GM18861 (cell line): ENCODE measurements around the gene ABCB11.
"Not testable (repeated sequence)": the region's sequence is repeated elsewhere in the genome, so short reads cannot be mapped to it uniquely, and the experiment has no call there.

Source experiments
- ATAC-seq: cut with Tn5 transposase; IDR thresholded peaks from one replicate; pipeline ENCODE4 v1.9.1; 2021; ENCODE audit not compliant: unreplicated experiment

The ABCB11 gene

GRCh38 chr2:169046440-169047151, 15.5 kb upstream of the ABCB11 start:
- ATAC-seq = no peak

GRCh38 chr2:169042856-169043255, 11.7 kb upstream of the ABCB11 start:
- no peak for ATAC-seq

DNA sequence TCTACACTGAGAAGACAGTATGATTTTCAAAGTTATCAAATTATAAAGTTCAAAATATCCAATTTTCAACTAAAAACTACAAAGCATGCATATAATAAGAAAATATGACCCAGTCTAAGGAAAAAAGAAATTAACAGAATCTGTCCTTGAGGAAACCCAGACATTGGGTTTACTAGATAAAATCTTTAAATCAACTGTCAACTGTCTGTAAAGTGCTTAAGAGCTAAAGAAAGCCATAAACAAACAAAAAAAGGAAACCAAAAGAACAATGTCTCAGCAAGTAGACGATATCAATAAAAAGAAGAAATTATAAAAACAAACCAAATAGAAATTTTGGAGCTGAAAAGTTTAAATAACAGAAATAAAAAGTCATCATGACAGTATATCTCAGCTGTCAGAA, 10.5 kb upstream of the ABCB11 start:
- ATAC-seq = no peak

GRCh38 chr2:169039702-169040101, 8.6 kb upstream of the ABCB11 start:
- peak; percentile 26 for ATAC-seq

GRCh38 chr2:169038338-169038757, 7.2 kb upstream of the ABCB11 start:
- peak; percentile 62 for ATAC-seq

GRCh38 chr2:169036736-169037440, 5.8 kb upstream of the ABCB11 start:
- peak; percentile 71 for ATAC-seq

GRCh38 chr2:169035887-169036286, 4.8 kb upstream of the ABCB11 start:
- no peak for ATAC-seq

DNA sequence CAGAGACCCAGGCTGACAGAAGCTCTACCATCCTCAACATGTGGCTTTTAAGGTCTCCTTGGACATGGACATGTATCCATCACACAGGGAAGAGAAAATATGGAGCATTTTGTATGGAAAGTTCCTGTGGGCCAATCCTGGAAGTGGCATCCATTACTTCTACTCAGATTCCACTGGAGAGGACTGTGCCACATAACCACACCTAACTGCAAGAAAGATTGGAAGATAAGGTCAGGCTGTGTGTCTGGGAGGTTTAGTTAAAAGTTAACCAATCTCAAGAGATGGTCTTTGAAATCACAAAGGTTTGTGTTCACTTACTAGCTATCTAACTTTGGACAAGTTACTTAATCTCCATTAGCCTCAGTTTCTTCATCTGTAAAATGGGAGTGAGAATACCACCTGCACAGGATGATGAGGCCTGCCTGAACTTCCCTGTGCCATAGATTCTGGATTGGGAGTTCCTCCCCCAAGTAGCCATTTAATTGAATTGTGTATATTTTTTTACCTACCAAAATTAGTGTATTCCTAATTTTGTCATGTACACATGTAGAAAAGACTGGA, 3.9 kb upstream of the ABCB11 start:
- ATAC-seq = no peak

DNA sequence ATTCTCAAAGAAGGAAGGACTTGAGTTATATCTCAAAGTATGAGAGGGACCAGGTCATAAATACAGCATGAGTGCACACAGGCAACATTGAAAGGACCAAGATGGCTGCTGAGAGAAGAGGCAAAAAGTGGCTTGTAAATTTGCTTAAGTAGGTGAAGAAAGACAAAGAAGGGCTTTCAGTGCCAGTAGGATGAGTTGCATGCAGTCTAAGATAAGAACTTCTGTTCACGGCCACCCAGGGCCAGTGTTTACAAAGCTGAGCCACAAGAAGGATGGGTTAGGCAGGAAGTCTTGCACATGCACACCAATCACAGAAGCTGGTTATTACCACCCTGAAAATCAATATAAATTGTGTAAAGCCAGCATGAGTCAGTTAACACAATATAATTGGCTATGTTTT, 3.1 kb upstream of the ABCB11 start:
- no peak for ATAC-seq

- no peak for ATAC-seq
Measured at GRCh38 chr2:169029341-169029740, 1.8 kb downstream of the ABCB11 start.

DNA sequence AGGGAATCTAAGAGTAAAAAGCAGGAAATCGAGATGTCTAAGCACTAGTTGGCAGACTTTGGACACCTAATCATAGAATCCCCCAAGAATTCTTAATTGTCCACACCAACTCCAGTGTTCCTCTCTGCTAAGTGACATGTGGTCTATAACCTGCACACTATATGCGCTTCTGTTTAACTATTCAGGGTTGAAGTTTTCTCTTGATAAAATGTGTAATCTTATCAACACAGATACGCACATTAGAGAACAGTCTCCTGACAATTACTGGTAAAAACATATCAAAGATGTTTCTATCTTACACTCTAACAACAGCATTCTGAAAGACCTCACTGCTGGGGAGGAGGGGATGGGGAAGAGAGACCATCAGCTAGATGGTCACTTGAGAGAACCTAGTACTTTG, 3.9 kb downstream of the ABCB11 start:
- no peak for ATAC-seq

DNA sequence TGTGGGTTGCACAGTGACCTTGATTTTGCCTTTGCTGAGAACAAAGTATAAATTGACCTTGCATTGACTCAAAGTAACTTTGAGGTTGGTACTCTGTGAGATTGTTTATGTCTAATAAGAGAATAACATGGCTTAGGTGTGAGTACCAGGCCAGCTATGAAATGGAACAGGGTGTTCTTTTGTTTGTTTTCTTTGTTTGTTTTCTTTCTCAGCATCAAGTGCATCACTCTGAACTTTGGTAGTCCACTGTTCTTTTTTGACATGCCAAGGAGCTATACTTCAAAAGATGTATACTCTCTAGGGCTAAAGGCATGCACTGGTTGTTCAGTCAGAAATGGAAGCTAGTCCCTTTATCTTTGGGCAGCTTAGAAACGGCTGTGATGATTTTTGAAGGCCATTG, 5.1 kb downstream of the ABCB11 start:
- no peak for ATAC-seq

- no peak for ATAC-seq
Measured at GRCh38 chr2:169023161-169023560, 8.0 kb downstream of the ABCB11 start.

GRCh38 chr2:169018390-169018789, 12.7 kb downstream of the ABCB11 start:
- no peak for ATAC-seq

DNA sequence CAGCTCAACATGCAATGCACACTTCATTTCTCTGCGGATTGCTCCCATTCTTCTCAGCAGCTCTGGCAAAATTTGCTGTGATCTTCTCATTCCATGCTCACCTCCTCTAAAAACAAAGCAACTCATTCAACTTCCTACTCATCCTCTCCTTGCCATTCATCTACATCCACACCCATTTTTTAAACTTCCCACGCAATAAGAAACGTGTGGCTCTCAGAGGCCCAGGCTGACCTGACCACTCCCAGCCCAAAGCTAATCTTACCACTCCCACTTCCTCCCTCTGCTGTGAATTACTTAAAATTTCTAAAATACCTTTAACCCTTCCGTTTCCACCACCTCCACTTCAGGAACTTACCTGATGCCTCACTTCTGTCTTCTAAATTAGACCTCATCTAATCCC, 15.2 kb downstream of the ABCB11 start:
- ATAC-seq = no peak

GRCh38 chr2:169014780-169015179, 16.3 kb downstream of the ABCB11 start:
- no peak for ATAC-seq

DNA sequence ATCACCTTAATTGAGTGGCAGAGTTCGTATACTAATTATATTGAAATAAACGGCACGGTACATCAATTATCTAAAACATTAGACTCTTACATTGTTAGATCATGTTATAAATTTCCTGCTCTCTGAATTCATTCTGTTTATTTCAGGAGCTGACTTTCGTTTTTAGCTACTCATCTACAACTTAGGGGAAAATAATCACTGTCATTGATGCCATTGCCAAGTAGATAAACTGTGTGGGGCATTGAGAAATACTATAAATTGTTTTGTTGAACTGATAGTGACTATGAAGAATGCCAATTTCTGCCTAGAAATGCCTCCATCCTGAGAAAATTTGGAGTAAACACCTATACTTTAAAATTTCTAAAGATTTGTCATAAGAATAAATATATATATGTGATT, 17.5 kb downstream of the ABCB11 start:
- ATAC-seq = no peak

- ATAC-seq = no peak
Measured at GRCh38 chr2:169012812-169013627, 18.1 kb downstream of the ABCB11 start.

GRCh38 chr2:169012191-169012792, 18.8 kb downstream of the ABCB11 start:
- not testable (repeated sequence) for ATAC-seq

GRCh38 chr2:169011698-169012097, 19.4 kb downstream of the ABCB11 start:
- no peak for ATAC-seq
